GM20431 (cell line): ENCODE measurements around the gene NRG2.

Experiments
- in situ Hi-C: fragments of 300-500 bp; cut with MseI, MboI; formaldehyde crosslinking; loops from one replicate; pipeline ENCODE4 v1.15.0; 2020; ENCODE audit warnings: low sequenced_read_pairs; ENCODE audit not compliant: unreplicated experiment

The NRG2 gene

GRCh38 chr5:140042643-140043507 lies at the start of gene NRG2:
Gene NRG2 (minus strand): TSS chr5:140043299.
- in situ Hi-C loops = no loop called here

- in situ Hi-C loops = no loop called here
These were observed 47.2 kb upstream of the NRG2 start for GRCh38 chr5:140090251-140090650.

- in situ Hi-C loops = no loop called here
These were observed 41.4 kb upstream of the NRG2 start for GRCh38 chr5:140084541-140084940.

- in situ Hi-C loops = no loop called here
These were observed 40.6 kb upstream of the NRG2 start for GRCh38 chr5:140083650-140084049.

GRCh38 chr5:140083120-140083519 lies 40.0 kb upstream of the NRG2 start:
- in situ Hi-C loops = no loop called here

GRCh38 chr5:140076788-140077187 lies 33.7 kb upstream of the NRG2 start:
- in situ Hi-C loops = loop anchor here (10.0 kb wide), 1 partner anchor 68 kb away; no protein-coding TSS in a partner anchor

GRCh38 chr5:140076142-140076541 lies 33.0 kb upstream of the NRG2 start:
- in situ Hi-C loops = loop anchor here (10.0 kb wide), 1 partner anchor 69 kb away; no protein-coding TSS in a partner anchor

- in situ Hi-C loops = loop anchor here (10.0 kb wide), 1 partner anchor 69 kb away; no protein-coding TSS in a partner anchor
These were observed 32.3 kb upstream of the NRG2 start for GRCh38 chr5:140075371-140075770.

GRCh38 chr5:140073296-140073695 lies 30.2 kb upstream of the NRG2 start:
- in situ Hi-C loops = loop anchor here (10.0 to 25.0 kb wide), 2 partner anchors 72 to 289 kb away; partner anchors contain the start of gene SLC4A9

GRCh38 chr5:140072812-140073211 lies 29.7 kb upstream of the NRG2 start:
- in situ Hi-C loops = loop anchor here (10.0 to 25.0 kb wide), 2 partner anchors 72 to 289 kb away; partner anchors contain the start of gene SLC4A9

GRCh38 chr5:140060816-140061215 lies 17.7 kb upstream of the NRG2 start:
- in situ Hi-C loops = loop anchor here (25.0 kb wide), 1 partner anchor 301 kb away; the partner anchor contains the start of gene SLC4A9

GRCh38 chr5:140058212-140058932 lies 15.3 kb upstream of the NRG2 start:
- in situ Hi-C loops = loop anchor here (25.0 kb wide), 1 partner anchor 304 kb away; the partner anchor contains the start of gene SLC4A9

GRCh38 chr5:140056880-140057279 lies 13.8 kb upstream of the NRG2 start:
- in situ Hi-C loops = loop anchor here (25.0 kb wide), 1 partner anchor 305 kb away; the partner anchor contains the start of gene SLC4A9

GRCh38 chr5:140055152-140055551 lies 12.1 kb upstream of the NRG2 start:
- in situ Hi-C loops = loop anchor here (25.0 kb wide), 1 partner anchor 307 kb away; the partner anchor contains the start of gene SLC4A9

GRCh38 chr5:140054086-140054689 lies 11.1 kb upstream of the NRG2 start:
- in situ Hi-C loops = loop anchor here (25.0 kb wide), 1 partner anchor 308 kb away; the partner anchor contains the start of gene SLC4A9

GRCh38 chr5:140051950-140052349 lies 8.9 kb upstream of the NRG2 start:
- in situ Hi-C loops = loop anchor here (25.0 kb wide), 1 partner anchor 310 kb away; the partner anchor contains the start of gene SLC4A9

GRCh38 chr5:140049713-140050112 lies 6.6 kb upstream of the NRG2 start:
- in situ Hi-C loops = loop anchor here (25.0 kb wide), 1 partner anchor 313 kb away; the partner anchor contains the start of gene SLC4A9

GRCh38 chr5:140049205-140049604 lies 6.1 kb upstream of the NRG2 start:
- in situ Hi-C loops = no loop called here

- in situ Hi-C loops = no loop called here
These were observed 942 bp upstream of the NRG2 start for GRCh38 chr5:140044041-140044440.

GRCh38 chr5:140043508-140043872 lies 391 bp upstream of the NRG2 start:
- in situ Hi-C loops = no loop called here
